IMR-90 (cell line): ENCODE measurements around the gene FEM1A. TPM values are rescaled to one million over a fixed set of nuclear protein-coding genes. Genes with fewer than 3 reads are reported as not detected.

Source experiments
- ATAC-seq: fragments of 200-7000 bp; cut with Tn5 transposase; 2 replicates; pipeline ENCODE4 v1.9.1; 2020; ENCODE audit warnings: low read depth, mild to moderate bottlenecking, moderate library complexity
- BruUV-seq: library from RNA; stranded (reverse); fragments of 400-500 nt; replicated peaks from 2 replicates; lab custom pipeline; 2021; lab: Mats Ljungman, UMichigan
- CTCF ChIA-PET: fragments of 300-600 bp; formaldehyde crosslinking; extraction: SDS; loops from one replicate; lab custom pipeline; 2021; ENCODE audit warnings: antibody characterized with exemption; lab: Yijun Ruan, JAX
- POLR2A ChIA-PET: fragments of 300-600 bp; sonication (Branson Sonifier 250); formaldehyde crosslinking; loops from one replicate; lab custom pipeline; 2022; ENCODE audit warnings: antibody characterized with exemption; ENCODE audit not compliant: unreplicated experiment; lab: Charles Lee
- DNase-seq: peaks from one replicate; pipeline ENCODE4 v3.0.0; 2013
- H2AFZ ChIP-seq: replicated peaks from 2 replicates; pipeline ENCODE3; 2013; ENCODE audit warnings: low read length, mild to moderate bottlenecking; ENCODE audit not compliant: poor library complexity
- H2AK5ac ChIP-seq: 2 replicates; pipeline ENCODE4 v1.6.1; 2013; ENCODE audit warnings: low read depth, low read length, inconsistent platforms
- H2AK9ac ChIP-seq: replicated peaks from 2 replicates; pipeline ENCODE3; 2013; ENCODE audit warnings: mild to moderate bottlenecking, low read depth, low read length, moderate library complexity; ENCODE audit not compliant: poor library complexity
- H2BK120ac ChIP-seq: 2 replicates; pipeline ENCODE4 v1.6.1; 2013; ENCODE audit warnings: low read depth, low read length, inconsistent platforms
- H2BK15ac ChIP-seq: 3 replicates; pipeline ENCODE4 v1.6.1; 2013; ENCODE audit warnings: low read depth, low read length, inconsistent platforms
- H2BK20ac ChIP-seq: 2 replicates; pipeline ENCODE4 v1.6.1; 2013; ENCODE audit warnings: low read depth, mild to moderate bottlenecking, inconsistent platforms, low read length, moderate library complexity
- H2BK5ac ChIP-seq: 2 replicates; pipeline ENCODE4 v1.6.1; 2013; ENCODE audit warnings: mild to moderate bottlenecking, low read depth, low read length, inconsistent platforms; ENCODE audit not compliant: poor library complexity, severe bottlenecking
- H3K14ac ChIP-seq: replicated peaks from 2 replicates; pipeline ENCODE4 v1.6.1; 2013; ENCODE audit warnings: low read depth, low read length, inconsistent platforms
- H3K18ac ChIP-seq: 2 replicates; pipeline ENCODE4 v1.6.1; 2013; ENCODE audit warnings: low read depth, low read length, control low read depth
- H3K23ac ChIP-seq: 2 replicates; pipeline ENCODE4 v1.6.1; 2013; ENCODE audit warnings: low read depth, low read length, inconsistent platforms
- H3K27ac ChIP-seq: 2 replicates; pipeline ENCODE4 v1.5.1; 2013; ENCODE audit warnings: mild to moderate bottlenecking, control low read depth, low read length; ENCODE audit not compliant: insufficient read depth
- H3K27me3 ChIP-seq: 2 replicates; pipeline ENCODE4 v1.6.1; 2013; ENCODE audit warnings: low read length; ENCODE audit not compliant: control insufficient read depth, insufficient read depth
- H3K36me3 ChIP-seq: 2 replicates; pipeline ENCODE4 v1.6.1; 2013; ENCODE audit warnings: low read length, mixed read lengths; ENCODE audit not compliant: control insufficient read depth, insufficient read depth
- H3K4ac ChIP-seq: 2 replicates; pipeline ENCODE4 v1.6.1; 2013; ENCODE audit warnings: low read depth, low read length, inconsistent platforms
- H3K4me1 ChIP-seq: 2 replicates; pipeline ENCODE4 v1.6.1; 2013; ENCODE audit warnings: low read length, mixed read lengths; ENCODE audit not compliant: control insufficient read depth, insufficient read depth
- H3K4me2 ChIP-seq: 2 replicates; pipeline ENCODE4 v1.6.1; 2013; ENCODE audit warnings: low read depth, mild to moderate bottlenecking, control low read depth, low read length, moderate library complexity
- H3K4me3 ChIP-seq: 2 replicates; pipeline ENCODE4 v1.5.1; 2013; ENCODE audit warnings: low read depth, mild to moderate bottlenecking, control low read depth, low read length, moderate library complexity; ENCODE audit not compliant: insufficient read depth
- H3K56ac ChIP-seq: 2 replicates; pipeline ENCODE4 v1.6.1; 2013; ENCODE audit warnings: low read length, inconsistent platforms; ENCODE audit not compliant: insufficient read depth; ENCODE audit errors: extremely low read depth
- H3K79me1 ChIP-seq, 2 experiments: 2 replicates each; pipeline ENCODE4 v1.6.1; 2013; ENCODE audit warnings: low read length in 2 of 2, inconsistent platforms in 1 of 2, low read depth in 1 of 2
- H3K9ac ChIP-seq: 2 replicates; pipeline ENCODE4 v1.6.1; 2013; ENCODE audit warnings: low read depth, low read length, control low read depth
- H3K9me1 ChIP-seq: 2 replicates; pipeline ENCODE4 v1.6.1; 2013; ENCODE audit warnings: low read length, inconsistent platforms; ENCODE audit not compliant: insufficient read depth
- H3K9me3 ChIP-seq: 2 replicates; pipeline ENCODE4 v1.6.1; 2013; ENCODE audit warnings: low read length; ENCODE audit not compliant: control insufficient read depth, insufficient read depth
- H4K20me1 ChIP-seq: 2 replicates; pipeline ENCODE4 v1.6.1; 2013; ENCODE audit warnings: low read length, inconsistent platforms; ENCODE audit not compliant: insufficient read depth
- H4K5ac ChIP-seq: 2 replicates; pipeline ENCODE4 v1.6.1; 2013; ENCODE audit warnings: mild to moderate bottlenecking, low read depth, low read length, control low read depth
- H4K8ac ChIP-seq, 2 experiments: 2 replicates each; pipeline ENCODE4 v1.6.1; 2013; ENCODE audit warnings: low read depth in 2 of 2, low read length in 2 of 2, control low read depth in 1 of 2, inconsistent platforms in 1 of 2
- H4K91ac ChIP-seq: 2 replicates; pipeline ENCODE4 v1.6.1; 2013; ENCODE audit warnings: low read depth, low read length, inconsistent platforms; ENCODE audit not compliant: insufficient read depth
- CEBPB ChIP-seq: IDR thresholded peaks from 2 replicates; pipeline ENCODE4 v1.6.1; 2012; ENCODE audit warnings: low read depth, low read length, improper control_type of control experiment
- CHD1 ChIP-seq: IDR thresholded peaks from 2 replicates; pipeline ENCODE4 v1.6.1; 2012; ENCODE audit warnings: low read depth, low read length, improper control_type of control experiment
- MAFK ChIP-seq: IDR thresholded peaks from 2 replicates; pipeline ENCODE4 v1.6.1; 2012; ENCODE audit warnings: low read depth, low read length, improper control_type of control experiment
- POLR2A ChIP-seq: IDR thresholded peaks from 2 replicates; pipeline ENCODE4 v1.6.1; 2012; ENCODE audit warnings: mild to moderate bottlenecking, low read depth, low read length
- RAD21 ChIP-seq: IDR thresholded peaks from 2 replicates; pipeline ENCODE4 v1.6.1; 2012; ENCODE audit warnings: low read length, improper control_type of control experiment
- RFX5 ChIP-seq: IDR thresholded peaks from 2 replicates; pipeline ENCODE4 v1.8.0; 2012; ENCODE audit warnings: low read depth, mild to moderate bottlenecking, low read length, moderate library complexity
- WGBS, 2 experiments: methylation state at CpG; one replicate each; pipeline versions ENCODE4 v1.1.5 to v1.1.7; 2013; ENCODE audit warnings: missing lambda C conversion rate in 2 of 2; ENCODE audit not compliant: insufficient read length in 1 of 2; ENCODE audit errors: extremely low coverage in 2 of 2; 5-methylcytosine and 5-hydroxymethylcytosine counted together
- dilution Hi-C: fragments of 300-500 bp; cut with HindIII; formaldehyde crosslinking; loops from one replicate; pipeline ENCODE4 v1.14.3; 2018; ENCODE audit warnings: low sequenced_read_pairs; ENCODE audit not compliant: unreplicated experiment
- in situ Hi-C: fragments of 300-500 bp; cut with MboI; formaldehyde crosslinking; loops from 3 replicates; pipeline ENCODE4 v1.14.3; 2019; ENCODE audit warnings: low sequenced_read_pairs, inconsistent platforms, mixed read lengths
- intact Hi-C: fragments of 100-400 bp; cut with micrococcal nuclease; formaldehyde crosslinking; loops from 2 replicates; pipeline ENCODE4 v1.10.0; 2022
- polyA plus RNA-seq, 3 experiments: library from polyadenylated mRNA; depleted of rRNA; stranded (reverse); fragments of >200 nt; gene quantifications; 2 replicates each; pipeline ENCODE4 v1.2.3, GENCODE V29; 2012; ENCODE audit warnings: low replicate concordance in 1 of 3
- total RNA-seq: library from RNA; depleted of rRNA; stranded (reverse); fragments of >200 nt; gene quantifications from 2 replicates; pipeline ENCODE4 v1.2.3, GENCODE V29; 2012
- TF ChIP-seq, protein P1 (sequence below): fragments of 150-350 bp; IDR thresholded peaks from 2 replicates; pipeline ENCODE4 v1.6.1; 2016; ENCODE audit warnings: low read depth, mild to moderate bottlenecking, low read length, moderate library complexity, borderline replicate concordance
- TF ChIP-seq, protein P2 (sequence below): conservative IDR thresholded peaks from 2 replicates; pipeline ENCODE4 v1.5.1; 2012; ENCODE audit warnings: mild to moderate bottlenecking, low read depth, low read length, improper control_type of control experiment
- TF ChIP-seq, protein P3 (sequence below): fragments of 150-350 bp; IDR thresholded peaks from 2 replicates; pipeline ENCODE4 v1.6.1; 2017; ENCODE audit warnings: mild to moderate bottlenecking, antibody characterized with exemption, low read length, low read depth

Gene FEM1A
- total and polyA plus RNA-seq, 2 of the 4 experiments (the other 2 are of a cell fraction): 5.3 to 8.8 TPM

DNA sequence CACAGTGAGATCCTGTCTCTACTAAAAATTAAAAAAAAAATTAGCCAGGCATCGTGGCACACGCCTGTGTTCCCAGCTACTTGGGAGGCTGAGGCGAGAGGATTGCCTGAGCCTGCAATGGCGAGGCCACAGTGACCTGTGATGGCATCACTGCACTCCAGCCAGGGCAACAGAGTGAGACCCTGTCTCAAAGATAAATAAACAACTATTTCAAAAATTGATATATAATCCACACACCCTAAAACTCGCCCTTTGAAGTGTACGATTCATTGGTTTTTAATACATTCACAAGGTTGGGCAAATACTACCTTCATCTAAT lies 52.1 kb downstream of the FEM1A start:
- H2AK9ac ChIP-seq: peak overlapping the region; percentile 66
- H3K27me3 ChIP-seq: no peaks in the 10 kb centered on the region
- peaks cover 63% of the 10 kb centered on the region for H3K36me3 ChIP-seq
- no peak overlapping the region for H2AK5ac ChIP-seq
- H3K4me2 ChIP-seq: no peak overlapping the region
- dilution Hi-C loops (no loop called here), in situ Hi-C loops (no loop called here), intact Hi-C loops (no loop called here)
- no peak overlapping the region for H4K91ac ChIP-seq
- no peaks in the 10 kb centered on the region for H3K9me3 ChIP-seq
- H3K56ac ChIP-seq: no peak overlapping the region
- no peak overlapping the region for H3K4ac ChIP-seq
- peaks cover 16% of the 10 kb centered on the region; the same call in 1 of the 2 replicates for H4K20me1 ChIP-seq
- no peak for DNase-seq
- no peak for ATAC-seq
- TF ChIP-seq RFX5 (no peak), CHD1 (no peak), RAD21 (no peak), POLR2A (no peak), CEBPB (no peak), MAFK (no peak)
- TF ChIP-seq, protein P1, sequence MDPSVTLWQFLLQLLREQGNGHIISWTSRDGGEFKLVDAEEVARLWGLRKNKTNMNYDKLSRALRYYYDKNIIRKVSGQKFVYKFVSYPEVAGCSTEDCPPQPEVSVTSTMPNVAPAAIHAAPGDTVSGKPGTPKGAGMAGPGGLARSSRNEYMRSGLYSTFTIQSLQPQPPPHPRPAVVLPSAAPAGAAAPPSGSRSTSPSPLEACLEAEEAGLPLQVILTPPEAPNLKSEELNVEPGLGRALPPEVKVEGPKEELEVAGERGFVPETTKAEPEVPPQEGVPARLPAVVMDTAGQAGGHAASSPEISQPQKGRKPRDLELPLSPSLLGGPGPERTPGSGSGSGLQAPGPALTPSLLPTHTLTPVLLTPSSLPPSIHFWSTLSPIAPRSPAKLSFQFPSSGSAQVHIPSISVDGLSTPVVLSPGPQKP: no peak
- TF ChIP-seq, protein P2, sequence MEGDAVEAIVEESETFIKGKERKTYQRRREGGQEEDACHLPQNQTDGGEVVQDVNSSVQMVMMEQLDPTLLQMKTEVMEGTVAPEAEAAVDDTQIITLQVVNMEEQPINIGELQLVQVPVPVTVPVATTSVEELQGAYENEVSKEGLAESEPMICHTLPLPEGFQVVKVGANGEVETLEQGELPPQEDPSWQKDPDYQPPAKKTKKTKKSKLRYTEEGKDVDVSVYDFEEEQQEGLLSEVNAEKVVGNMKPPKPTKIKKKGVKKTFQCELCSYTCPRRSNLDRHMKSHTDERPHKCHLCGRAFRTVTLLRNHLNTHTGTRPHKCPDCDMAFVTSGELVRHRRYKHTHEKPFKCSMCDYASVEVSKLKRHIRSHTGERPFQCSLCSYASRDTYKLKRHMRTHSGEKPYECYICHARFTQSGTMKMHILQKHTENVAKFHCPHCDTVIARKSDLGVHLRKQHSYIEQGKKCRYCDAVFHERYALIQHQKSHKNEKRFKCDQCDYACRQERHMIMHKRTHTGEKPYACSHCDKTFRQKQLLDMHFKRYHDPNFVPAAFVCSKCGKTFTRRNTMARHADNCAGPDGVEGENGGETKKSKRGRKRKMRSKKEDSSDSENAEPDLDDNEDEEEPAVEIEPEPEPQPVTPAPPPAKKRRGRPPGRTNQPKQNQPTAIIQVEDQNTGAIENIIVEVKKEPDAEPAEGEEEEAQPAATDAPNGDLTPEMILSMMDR: no peak
- TF ChIP-seq, protein P3, sequence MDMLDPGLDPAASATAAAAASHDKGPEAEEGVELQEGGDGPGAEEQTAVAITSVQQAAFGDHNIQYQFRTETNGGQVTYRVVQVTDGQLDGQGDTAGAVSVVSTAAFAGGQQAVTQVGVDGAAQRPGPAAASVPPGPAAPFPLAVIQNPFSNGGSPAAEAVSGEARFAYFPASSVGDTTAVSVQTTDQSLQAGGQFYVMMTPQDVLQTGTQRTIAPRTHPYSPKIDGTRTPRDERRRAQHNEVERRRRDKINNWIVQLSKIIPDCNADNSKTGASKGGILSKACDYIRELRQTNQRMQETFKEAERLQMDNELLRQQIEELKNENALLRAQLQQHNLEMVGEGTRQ: no peak
- peaks cover 20 to 44% of the 10 kb centered on the region in 2 experiments for H3K79me1 ChIP-seq
- no peak overlapping the region for H3K4me3 ChIP-seq
- H2BK20ac ChIP-seq: no peak overlapping the region
- H4K8ac ChIP-seq: no peak overlapping the region
- 93% methylated on average over 3 of the region's 6 CpGs; no CpG with 5 or more reads in 1 of the 2 experiments for WGBS, 2 experiments
- ChIA-PET POLR2A (no interaction called here), CTCF (no interaction called here)
- H3K18ac ChIP-seq: no peak overlapping the region
- H2BK5ac ChIP-seq: no peak overlapping the region
- no peak overlapping the region for H2BK15ac ChIP-seq
- H2AFZ ChIP-seq: no peak overlapping the region
- no peak overlapping the region for H3K14ac ChIP-seq
- no peak overlapping the region for H3K27ac ChIP-seq
- peaks cover 10% of the 10 kb centered on the region for H3K9me1 ChIP-seq
- H3K9ac ChIP-seq: no peak overlapping the region
- no peak overlapping the region for H4K5ac ChIP-seq
- H3K4me1 ChIP-seq: peaks cover 6% of the 10 kb centered on the region
- no peak overlapping the region for H2BK120ac ChIP-seq
- no peak overlapping the region for H3K23ac ChIP-seq
- no TSS peak for BruUV-seq
